ENCODE results near the gene SH3PXD2B.

GRCh38 chr5:172493906-172494305 is 39.6 kb upstream of the SH3PXD2B start:
- TF ChIP-seq CTCF (IDR thresholded peaks at IDR 0.05) (no peak), POLR2AphosphoS5 (IDR thresholded peaks at IDR 0.05) (no peak)
